A549 treated with AZD9567 at 1 μM for 4 hours (cell line): ENCODE data around the gene ARSK. TPM values are rescaled to one million over a fixed set of nuclear protein-coding genes. Genes with fewer than 3 reads are reported as not detected.

Experiments
- total RNA-seq: library from RNA; stranded (reverse); fragments of 200-300 nt; extraction: Qiagen RNA extraction; gene quantifications from 5 replicates; pipeline ENCODE4 v1.2.3, GENCODE V29; 2022; ENCODE audit not compliant: insufficient read depth

ARSK gene, protein sequence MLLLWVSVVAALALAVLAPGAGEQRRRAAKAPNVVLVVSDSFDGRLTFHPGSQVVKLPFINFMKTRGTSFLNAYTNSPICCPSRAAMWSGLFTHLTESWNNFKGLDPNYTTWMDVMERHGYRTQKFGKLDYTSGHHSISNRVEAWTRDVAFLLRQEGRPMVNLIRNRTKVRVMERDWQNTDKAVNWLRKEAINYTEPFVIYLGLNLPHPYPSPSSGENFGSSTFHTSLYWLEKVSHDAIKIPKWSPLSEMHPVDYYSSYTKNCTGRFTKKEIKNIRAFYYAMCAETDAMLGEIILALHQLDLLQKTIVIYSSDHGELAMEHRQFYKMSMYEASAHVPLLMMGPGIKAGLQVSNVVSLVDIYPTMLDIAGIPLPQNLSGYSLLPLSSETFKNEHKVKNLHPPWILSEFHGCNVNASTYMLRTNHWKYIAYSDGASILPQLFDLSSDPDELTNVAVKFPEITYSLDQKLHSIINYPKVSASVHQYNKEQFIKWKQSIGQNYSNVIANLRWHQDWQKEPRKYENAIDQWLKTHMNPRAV
- total RNA-seq = 5.7 to 8.4 TPM (median 7.4 TPM) in 5 replicates

GRCh38 chr5:95554647-95555548, at the start of gene ARSK, which contains the start of gene SKIC3:
Gene ARSK (plus strand): TSS chr5:95555101. CDS start chr5:95555279, 178 bp downstream.
Gene SKIC3 (minus strand): TSS chr5:95554977. CDS start chr5:95547150, 7,827 bp downstream.

GRCh38 chr5:95620030-95620869, 65.3 kb downstream of the ARSK start, which contains the start of gene GPR150:
Gene GPR150 (plus strand): TSS chr5:95620087. CDS start chr5:95620276, 189 bp downstream.

GRCh38 chr5:95646569-95647431, 91.9 kb downstream of the ARSK start, which contains the start of gene RFESD:
Gene RFESD (plus strand): TSS chr5:95646777. CDS start chr5:95652272, 5,495 bp downstream.

Other genes with a start within 250 kb of the ARSK start
- gene FAM81B, start 163.7 kb upstream of the ARSK start, total RNA-seq = not detected in 5 replicates
- gene SKIC3, start 124 bp upstream of the ARSK start, total RNA-seq = 19.6 to 27.3 TPM (median 23.2 TPM) in 5 replicates
- 0.10 to 0.97 TPM (median 0.20 TPM) in 5 replicates for gene GPR150, start 65.0 kb downstream of the ARSK start, total RNA-seq
- gene RFESD, start 91.7 kb downstream of the ARSK start, total RNA-seq = 1.6 to 2.5 TPM (median 2.0 TPM) in 5 replicates
- 0.16 to 0.17 TPM in 2 of 5 replicates, not detected in the others for gene SPATA9, start 127.9 kb downstream of the ARSK start, total RNA-seq
- 6.6 to 10.0 TPM (median 9.6 TPM) in 5 replicates for gene RHOBTB3, start 176.2 kb downstream of the ARSK start, total RNA-seq